OCI-LY7 (cell line): ENCODE results near the gene SSTR5. TPM values are rescaled to one million over a fixed set of nuclear protein-coding genes. Genes with fewer than 3 reads are reported as not detected.

Source experiments
- BruUV-seq: library from RNA; stranded (reverse); fragments of 400-500 nt; replicated peaks from 2 replicates; lab custom pipeline; 2021; lab: Mats Ljungman, UMichigan
- CTCF ChIA-PET: fragments of 300-600 bp; sonication (Branson Sonifier 250); formaldehyde crosslinking; loops from one replicate; lab custom pipeline; 2022; ENCODE audit warnings: antibody characterized with exemption; ENCODE audit not compliant: unreplicated experiment; lab: Charles Lee
- POLR2A ChIA-PET: fragments of 300-600 bp; sonication (Branson Sonifier 250); formaldehyde crosslinking; loops from one replicate; lab custom pipeline; 2022; ENCODE audit warnings: antibody characterized with exemption; lab: Charles Lee
- DNase-seq: peaks from one replicate; pipeline ENCODE4 v3.0.0-alpha.2; 2015; ENCODE audit warnings: low spot score
- H2AFZ ChIP-seq: fragments of 200-600 bp; sonication (generic), shearing (Covaris generic); 2 replicates; pipeline ENCODE4 v1.6.1; 2014; ENCODE audit warnings: mild to moderate bottlenecking, antibody characterized with exemption, low read length, moderate library complexity
- H3K27ac ChIP-seq: fragments of 200-600 bp; sonication (generic); 2 replicates; pipeline ENCODE4 v1.5.1; 2014; ENCODE audit warnings: mixed run types, low read depth, mild to moderate bottlenecking, moderate library complexity, low read length, inconsistent platforms; ENCODE audit not compliant: poor library complexity, severe bottlenecking
- H3K36me3 ChIP-seq: fragments of 200-600 bp; sonication (generic); 2 replicates; pipeline ENCODE4 v1.6.1; 2014; ENCODE audit warnings: mild to moderate bottlenecking, antibody characterized with exemption, low read length, moderate library complexity, mixed read lengths; ENCODE audit not compliant: insufficient read depth
- H3K4me1 ChIP-seq: fragments of 200-600 bp; sonication (generic); 2 replicates; pipeline ENCODE4 v1.5.1; 2014; ENCODE audit warnings: mild to moderate bottlenecking, low read length; ENCODE audit not compliant: insufficient read depth, poor library complexity, severe bottlenecking
- H3K4me2 ChIP-seq: fragments of 200-600 bp; sonication (generic); 2 replicates; pipeline ENCODE4 v1.6.1; 2014; ENCODE audit warnings: mild to moderate bottlenecking, low read length
- H3K4me3 ChIP-seq: fragments of 200-600 bp; sonication (generic); 2 replicates; pipeline ENCODE4 v1.5.1; 2014; ENCODE audit warnings: mild to moderate bottlenecking, low read depth, low read length; ENCODE audit not compliant: poor library complexity, severe bottlenecking
- H3K79me2 ChIP-seq: fragments of 200-600 bp; sonication (generic); 2 replicates; pipeline ENCODE4 v1.6.1; 2016; ENCODE audit warnings: low read depth, mild to moderate bottlenecking, low read length, moderate library complexity, mixed read lengths; ENCODE audit not compliant: insufficient read depth
- H3K9me2 ChIP-seq: fragments of 200-600 bp; sonication (generic); 2 replicates; pipeline ENCODE4 v1.6.1; 2016; ENCODE audit warnings: mild to moderate bottlenecking, low read length, mixed read lengths; ENCODE audit not compliant: insufficient read depth
- H3K9me3 ChIP-seq: fragments of 200-600 bp; sonication (generic); 2 replicates; pipeline ENCODE4 v1.6.1; 2014; ENCODE audit warnings: mild to moderate bottlenecking, mixed run types, low read length, mixed read lengths
- H4K20me1 ChIP-seq: fragments of 200-600 bp; sonication (generic); 2 replicates; pipeline ENCODE4 v1.6.1; 2014; ENCODE audit warnings: mild to moderate bottlenecking, antibody characterized with exemption, low read length, moderate library complexity, mixed read lengths; ENCODE audit not compliant: insufficient read depth
- EZH2phosphoT487 ChIP-seq: fragments of 200-600 bp; sonication (generic); IDR thresholded peaks from 2 replicates; pipeline ENCODE4 v1.6.1; 2018; ENCODE audit warnings: low read depth, borderline replicate concordance, mild to moderate bottlenecking, mixed run types, antibody characterized with exemption, low read length, moderate library complexity, mixed read lengths
- intact Hi-C: fragments of 100-400 bp; cut with micrococcal nuclease; formaldehyde crosslinking; loops from one replicate; pipeline ENCODE4 v1.10.0; 2022; ENCODE audit not compliant: unreplicated experiment
- total RNA-seq, 2 experiments: library from RNA; depleted of rRNA in 1 of 2; stranded (reverse); fragments of >200 nt in 1 of 2; shearing (Covaris generic) in 1 of 2; gene quantifications; 2 replicates each; pipeline ENCODE4 v1.2.3, GENCODE V29; 2014 to 2022
- TF ChIP-seq, protein P1 (sequence below): fragments of 200-600 bp; sonication (generic); conservative IDR thresholded peaks from 2 replicates; pipeline ENCODE4 v1.5.1; 2014; ENCODE audit warnings: mild to moderate bottlenecking, antibody characterized with exemption, low read length, moderate library complexity, mixed read lengths

Gene SSTR5
- total RNA-seq, 2 experiments from 2014 or later = not detected

DNA sequence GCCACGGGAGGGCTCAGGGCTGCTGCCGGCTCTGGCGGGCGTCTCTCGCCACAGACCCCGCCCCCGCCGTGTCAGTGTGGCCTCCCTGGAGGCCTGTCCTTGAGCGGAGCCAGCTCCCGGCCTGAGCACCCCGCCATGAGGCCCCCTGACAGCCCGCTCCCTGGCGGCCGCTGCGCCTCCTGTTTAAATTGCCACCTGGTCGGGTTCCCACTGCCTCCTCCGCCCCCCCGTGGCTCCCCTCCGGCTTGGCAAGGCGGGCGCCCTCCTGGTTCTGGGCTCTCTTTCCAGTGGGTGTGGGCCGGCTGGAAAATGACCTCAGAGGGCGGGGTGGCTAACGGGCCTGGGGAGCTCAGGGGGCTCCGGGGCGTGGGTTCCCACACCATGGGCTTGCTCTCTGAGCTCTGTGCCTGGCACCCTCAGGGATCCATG lies 42.1 kb upstream of the SSTR5 start:
- Histone ChIP-seq H3K79me2 (no peaks in the 10 kb centered on the region), H3K36me3 (no peaks in the 10 kb centered on the region), H2AFZ (no peak overlapping the region), H3K4me3 (no peak overlapping the region), H3K4me2 (no peak overlapping the region), H3K27ac (no peak overlapping the region), H3K9me3 (no peaks in the 10 kb centered on the region), H3K9me2 (no peaks in the 10 kb centered on the region), H3K4me1 (no peaks in the 10 kb centered on the region), H4K20me1 (no peaks in the 10 kb centered on the region)
- no peak for TF ChIP-seq EZH2phosphoT487
- TF ChIP-seq, protein P1, sequence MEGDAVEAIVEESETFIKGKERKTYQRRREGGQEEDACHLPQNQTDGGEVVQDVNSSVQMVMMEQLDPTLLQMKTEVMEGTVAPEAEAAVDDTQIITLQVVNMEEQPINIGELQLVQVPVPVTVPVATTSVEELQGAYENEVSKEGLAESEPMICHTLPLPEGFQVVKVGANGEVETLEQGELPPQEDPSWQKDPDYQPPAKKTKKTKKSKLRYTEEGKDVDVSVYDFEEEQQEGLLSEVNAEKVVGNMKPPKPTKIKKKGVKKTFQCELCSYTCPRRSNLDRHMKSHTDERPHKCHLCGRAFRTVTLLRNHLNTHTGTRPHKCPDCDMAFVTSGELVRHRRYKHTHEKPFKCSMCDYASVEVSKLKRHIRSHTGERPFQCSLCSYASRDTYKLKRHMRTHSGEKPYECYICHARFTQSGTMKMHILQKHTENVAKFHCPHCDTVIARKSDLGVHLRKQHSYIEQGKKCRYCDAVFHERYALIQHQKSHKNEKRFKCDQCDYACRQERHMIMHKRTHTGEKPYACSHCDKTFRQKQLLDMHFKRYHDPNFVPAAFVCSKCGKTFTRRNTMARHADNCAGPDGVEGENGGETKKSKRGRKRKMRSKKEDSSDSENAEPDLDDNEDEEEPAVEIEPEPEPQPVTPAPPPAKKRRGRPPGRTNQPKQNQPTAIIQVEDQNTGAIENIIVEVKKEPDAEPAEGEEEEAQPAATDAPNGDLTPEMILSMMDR = no peak
- intact Hi-C loops = no loop called here
- ChIA-PET POLR2A (no interaction called here), CTCF (no interaction called here)
- no TSS peak for BruUV-seq
- DNase-seq = no peak

DNA sequence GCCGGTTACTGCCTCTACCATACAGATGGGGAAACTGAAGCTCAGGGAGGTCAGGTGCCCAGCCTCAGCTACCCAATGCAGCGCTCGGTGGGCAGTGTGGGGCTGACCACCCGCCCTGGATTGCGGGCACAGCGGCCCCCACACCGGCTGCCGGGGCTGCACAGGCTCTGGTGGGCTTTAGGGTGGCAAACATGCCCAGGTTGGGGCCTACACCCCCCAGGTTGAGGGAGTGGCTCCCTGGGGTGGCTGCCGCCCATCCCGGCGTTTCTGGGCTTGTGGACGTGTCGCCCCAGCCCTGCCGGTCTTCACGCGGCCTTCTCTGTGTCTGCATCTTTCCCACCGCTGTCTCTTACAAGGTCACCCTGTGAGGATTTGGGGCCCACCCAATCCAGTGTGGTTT lies 40.9 kb upstream of the SSTR5 start:
- H2AFZ ChIP-seq = no peak overlapping the region
- CTCF ChIA-PET = no interaction called here
- no peak overlapping the region for H3K4me3 ChIP-seq
- no TSS peak for BruUV-seq
- no peaks in the 10 kb centered on the region for H3K4me1 ChIP-seq
- no peak for TF ChIP-seq EZH2phosphoT487
- TF ChIP-seq, protein P1 = no peak
- H3K9me2 ChIP-seq = no peaks in the 10 kb centered on the region
- no peaks in the 10 kb centered on the region for H4K20me1 ChIP-seq
- no peaks in the 10 kb centered on the region for H3K9me3 ChIP-seq
- no peak overlapping the region for H3K27ac ChIP-seq
- intact Hi-C loops = no loop called here
- DNase-seq = no peak
- no peaks in the 10 kb centered on the region for H3K36me3 ChIP-seq
- POLR2A ChIA-PET = no interaction called here
- H3K79me2 ChIP-seq = no peaks in the 10 kb centered on the region
- no peak overlapping the region for H3K4me2 ChIP-seq

DNA sequence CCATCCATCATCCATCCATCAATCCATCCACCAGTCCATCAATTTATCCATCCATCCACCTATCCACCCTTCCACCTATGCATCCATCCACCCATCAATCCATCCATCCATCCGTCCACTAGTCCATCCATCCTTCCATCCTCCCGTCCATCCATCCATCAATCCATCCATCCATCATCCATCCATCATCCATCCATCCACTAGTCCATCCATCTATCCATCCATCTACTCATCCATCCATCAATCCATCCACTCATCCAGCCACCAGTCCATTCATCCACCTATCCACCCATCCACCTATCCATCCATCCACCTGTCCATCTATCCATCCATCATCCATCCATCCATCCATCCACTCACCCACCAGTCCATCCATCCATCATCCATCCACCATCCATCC lies 39.9 kb upstream of the SSTR5 start:
- Histone ChIP-seq H4K20me1 (no peaks in the 10 kb centered on the region), H3K4me2 (no peak overlapping the region), H3K27ac (no peak overlapping the region), H3K9me2 (no peaks in the 10 kb centered on the region), H3K9me3 (no peaks in the 10 kb centered on the region), H3K79me2 (no peaks in the 10 kb centered on the region), H3K36me3 (no peaks in the 10 kb centered on the region), H3K4me1 (no peaks in the 10 kb centered on the region), H2AFZ (no peak overlapping the region), H3K4me3 (no peak overlapping the region)
- DNase-seq = no peak
- TF ChIP-seq EZH2phosphoT487 = no peak
- TF ChIP-seq, protein P1 = no peak
- ChIA-PET POLR2A (no interaction called here), CTCF (no interaction called here)
- no TSS peak for BruUV-seq
- intact Hi-C loops = no loop called here
